Upper lobe of right lung (tissue), 1 donor: ENCODE data around the gene PARP3. TPM values are rescaled to one million over a fixed set of nuclear protein-coding genes. Genes with fewer than 3 reads are reported as not detected.

Experiments
- ATAC-seq: fragments of 200-7000 bp; cut with Tn5 transposase; one replicate; pipeline ENCODE4 v1.9.1; 2020; ENCODE audit warnings: mild to moderate bottlenecking, moderate library complexity
- DNase-seq: peaks from one replicate; pipeline ENCODE4 v3.0.0-alpha.2; 2020
- H3K27ac ChIP-seq: fragments of 200-600 bp; one replicate; pipeline ENCODE4 v1.8.0; 2022
- H3K27me3 ChIP-seq: fragments of 200-600 bp; one replicate; pipeline ENCODE4 v1.8.0; 2022; ENCODE audit warnings: mild to moderate bottlenecking
- H3K36me3 ChIP-seq: fragments of 200-600 bp; one replicate; pipeline ENCODE4 v1.8.0; 2022
- H3K4me1 ChIP-seq: fragments of 200-600 bp; one replicate; pipeline ENCODE4 v1.8.0; 2022
- H3K4me3 ChIP-seq: fragments of 200-600 bp; one replicate; pipeline ENCODE4 v1.8.0; 2022; ENCODE audit warnings: mild to moderate bottlenecking
- H3K9me3 ChIP-seq: fragments of 200-600 bp; one replicate; pipeline ENCODE4 v1.8.0; 2022
- CTCF ChIP-seq: fragments of 200-600 bp; IDR thresholded peaks from one replicate; pipeline ENCODE4 v1.8.0; 2022; ENCODE audit warnings: antibody characterized with exemption
- intact Hi-C: fragments of 100-400 bp; cut with DNase I; formaldehyde crosslinking; loops from one replicate; pipeline ENCODE4 v1.11.0; 2022
- total RNA-seq: library from RNA; stranded (reverse); fragmentation: NEBNext Ultra II Directional; extraction: Animal tissue kit (Norgen Biotek cat#: 25700); gene quantifications from one replicate; pipeline ENCODE4 v1.2.1, GENCODE V29; 2021
- donor health status: DM: no; HTN: yes; CAD: no; lungs with severe emphysema.

Gene PARP3
- total RNA-seq, 1 donor from 2014 or later = 20.9 TPM

- intact Hi-C loops = no loop called here
- H3K27ac ChIP-seq = peak within 1 kb of the TSS; percentile 91
- H3K4me1 ChIP-seq = peaks cover 11% of the 10 kb centered on the region
- peaks cover 39% of the 10 kb centered on the region for H3K36me3 ChIP-seq
- peak; percentile 97 for ATAC-seq
- no peaks in the 10 kb centered on the region for H3K9me3 ChIP-seq
- peak within 1 kb of the TSS; percentile 92 for H3K4me3 ChIP-seq
- peak; percentile 94 for DNase-seq
- H3K27me3 ChIP-seq = no peaks in the 10 kb centered on the region
- peak; percentile 15 for TF ChIP-seq CTCF
These were observed 53.4 kb downstream of the PARP3 start, which contains the start of gene RPL29 for GRCh38 chr3:51995346-51996163. TSS of gene RPL29 (minus strand) at chr3:51995895. CDS start at chr3:51995461, 434 bp downstream.

DNA sequence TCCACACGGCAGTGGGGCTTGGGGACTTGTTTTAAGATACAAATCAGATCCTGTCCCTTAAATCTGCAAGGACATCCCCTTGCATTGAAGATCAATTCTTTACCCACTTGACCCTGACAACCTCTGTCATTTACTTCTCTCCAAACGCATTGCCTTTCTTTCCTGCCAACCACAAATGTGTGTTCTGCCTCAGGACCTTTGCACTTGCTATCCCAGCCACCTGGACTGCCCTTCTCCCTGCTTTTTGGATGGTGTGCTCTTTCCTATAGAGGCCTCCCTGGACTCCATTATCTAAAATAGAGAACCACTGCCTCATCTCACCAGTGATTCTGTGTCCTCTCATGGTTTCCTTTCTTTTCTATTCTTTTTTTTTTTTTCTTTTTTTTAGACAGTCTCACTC, 55.0 kb downstream of the PARP3 start:
- Histone ChIP-seq H3K4me1 (peaks cover 11% of the 10 kb centered on the region), H3K27me3 (no peaks in the 10 kb centered on the region), H3K36me3 (peaks cover 30% of the 10 kb centered on the region), H3K27ac (no peak overlapping the region), H3K9me3 (no peaks in the 10 kb centered on the region), H3K4me3 (no peak overlapping the region)
- ATAC-seq (no peak), DNase-seq (no peak)
- no peak for TF ChIP-seq CTCF
- intact Hi-C loops = no loop called here

- ATAC-seq = peak; percentile 2
- TF ChIP-seq CTCF = no peak
- intact Hi-C loops = no loop called here
These were observed 55.9 kb downstream of the PARP3 start for GRCh38 chr3:51997935-51998596.

More at GRCh38 chr3:51997935-51998596, 55.9 kb downstream of the PARP3 start:
- Histone ChIP-seq H3K27ac (no peak overlapping the region), H3K9me3 (no peaks in the 10 kb centered on the region), H3K27me3 (no peaks in the 10 kb centered on the region), H3K4me1 (peaks cover 11% of the 10 kb centered on the region), H3K4me3 (no peak overlapping the region), H3K36me3 (peaks cover 21% of the 10 kb centered on the region)
- no peak for DNase-seq

Other genes starting within 250 kb of the PARP3 start
- gene GRM2, start 235.3 kb upstream of the PARP3 start, total RNA-seq = 0.49 TPM
- not detected for gene IQCF6, start 163.1 kb upstream of the PARP3 start, total RNA-seq
- gene IQCF2, start 80.7 kb upstream of the PARP3 start, total RNA-seq = not detected
- not detected for gene IQCF5, start 66.8 kb upstream of the PARP3 start, total RNA-seq
- not detected for gene IQCF1, start 39.0 kb upstream of the PARP3 start, total RNA-seq
- gene RRP9, start 459 bp upstream of the PARP3 start, total RNA-seq = 20.6 TPM
- not detected for gene GPR62, start 13.0 kb downstream of the PARP3 start, total RNA-seq
- gene PCBP4, start 25.1 kb downstream of the PARP3 start, total RNA-seq = 37.1 TPM
- 55.9 TPM for gene ABHD14B, start 31.7 kb downstream of the PARP3 start, total RNA-seq
- gene ABHD14A, start 32.7 kb downstream of the PARP3 start, total RNA-seq = 17.9 TPM
- gene ACY1, start 41.2 kb downstream of the PARP3 start, total RNA-seq = 26.5 TPM
- gene RPL29, start 53.5 kb downstream of the PARP3 start, total RNA-seq = 810 TPM
- 40.7 TPM for gene DUSP7, start 114.2 kb downstream of the PARP3 start, total RNA-seq
- 2.5 TPM for gene POC1A, start 212.1 kb downstream of the PARP3 start, total RNA-seq